ENCODE measurements around the gene KRTAP5-4. TPM values are rescaled to one million over a fixed set of nuclear protein-coding genes. Genes with fewer than 3 reads are reported as not detected.
"Not testable (repeated sequence)": the region's sequence is repeated elsewhere in the genome, so short reads cannot be mapped to it uniquely, and the experiment has no call there.

KRTAP5-4 gene
- total RNA-seq, 1 donor from 2014 or later, result not detected

DNA sequence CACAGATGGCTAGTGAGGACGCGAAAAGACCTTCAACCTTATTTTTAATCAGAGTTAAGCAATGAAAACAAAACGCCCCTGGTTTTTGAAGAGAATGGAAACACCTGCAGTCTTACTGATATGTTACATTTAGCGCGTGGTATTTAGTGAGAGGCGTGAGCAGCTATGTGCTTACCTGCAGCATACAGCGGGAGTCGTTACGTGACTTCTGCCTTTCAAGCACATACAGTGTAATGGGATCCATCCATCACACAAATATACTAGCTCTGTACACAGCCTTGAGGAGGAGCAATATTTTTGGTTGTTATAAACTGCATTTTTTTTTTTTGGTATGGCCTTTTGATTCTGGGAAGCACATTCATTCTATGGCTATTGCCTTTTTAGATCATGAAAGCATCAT, 29.3 kb downstream of the KRTAP5-4 start:
- Mint-ChIP-seq H3K27me3 (ENCODE audit: unreplicated experiment) (peaks cover 7% of the 10 kb centered on the region), H3K4me1 (ENCODE audit: low read depth, unreplicated experiment) (peaks cover 9% of the 10 kb centered on the region), H3K36me3 (ENCODE audit: unreplicated experiment) (peaks cover 11% of the 10 kb centered on the region), H3K27ac (ENCODE audit: unreplicated experiment) (no peak overlapping the region), H3K9me3 (ENCODE audit: unreplicated experiment) (peaks cover 2% of the 10 kb centered on the region), H3K4me3 (ENCODE audit: unreplicated experiment) (no peak overlapping the region)
- no peak for TF ChIP-seq CTCF (IDR thresholded peaks at IDR 0.05; ENCODE audit: partially characterized antibody, unreplicated experiment)
- DNase-seq, result no peak

DNA sequence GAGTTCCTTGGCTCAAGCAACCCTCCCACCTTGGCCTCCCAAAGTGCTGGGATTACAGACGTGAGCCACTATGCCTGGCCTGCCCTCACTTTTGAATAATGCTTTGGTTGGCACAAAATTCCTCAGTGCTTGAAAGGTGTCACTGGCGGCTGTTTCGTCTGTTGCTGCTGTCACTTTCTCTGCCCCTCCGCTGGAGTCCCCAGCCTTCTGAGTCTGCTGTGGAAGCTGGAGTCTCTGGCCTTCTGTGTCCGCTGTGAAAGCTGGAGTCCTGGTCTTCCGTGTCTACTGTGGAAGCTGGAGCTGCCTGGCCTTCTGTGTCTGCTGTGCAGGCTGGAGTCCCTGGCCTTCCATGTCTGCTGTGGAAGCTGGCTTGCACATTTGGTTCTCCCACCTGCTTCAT, 31.9 kb downstream of the KRTAP5-4 start:
- TF ChIP-seq CTCF (IDR thresholded peaks at IDR 0.05; ENCODE audit: partially characterized antibody, unreplicated experiment), result no peak
- H3K27me3 Mint-ChIP-seq (ENCODE audit: unreplicated experiment), result peaks cover 3% of the 10 kb centered on the region
- DNase-seq, result no peak
- H3K36me3 Mint-ChIP-seq (ENCODE audit: unreplicated experiment), result peaks cover 4% of the 10 kb centered on the region
- no peak overlapping the region for H3K27ac Mint-ChIP-seq (ENCODE audit: unreplicated experiment)
- H3K4me1 Mint-ChIP-seq (ENCODE audit: low read depth, unreplicated experiment), result peaks cover 13% of the 10 kb centered on the region
- H3K4me3 Mint-ChIP-seq (ENCODE audit: unreplicated experiment), result no peak overlapping the region
- no peaks in the 10 kb centered on the region for H3K9me3 Mint-ChIP-seq (ENCODE audit: unreplicated experiment)

- H3K36me3 Mint-ChIP-seq (ENCODE audit: unreplicated experiment); DNase-seq; H3K27me3 Mint-ChIP-seq (ENCODE audit: unreplicated experiment); H3K27ac Mint-ChIP-seq (ENCODE audit: unreplicated experiment); H3K9me3 Mint-ChIP-seq (ENCODE audit: unreplicated experiment): not testable (repeated sequence)
- H3K4me3 Mint-ChIP-seq (ENCODE audit: unreplicated experiment), result peak overlapping the region; percentile 50
- peaks cover 13% of the 10 kb centered on the region for H3K4me1 Mint-ChIP-seq (ENCODE audit: low read depth, unreplicated experiment)
These were observed 32.6 kb downstream of the KRTAP5-4 start for GRCh38 chr11:1589191-1589963.

DNA sequence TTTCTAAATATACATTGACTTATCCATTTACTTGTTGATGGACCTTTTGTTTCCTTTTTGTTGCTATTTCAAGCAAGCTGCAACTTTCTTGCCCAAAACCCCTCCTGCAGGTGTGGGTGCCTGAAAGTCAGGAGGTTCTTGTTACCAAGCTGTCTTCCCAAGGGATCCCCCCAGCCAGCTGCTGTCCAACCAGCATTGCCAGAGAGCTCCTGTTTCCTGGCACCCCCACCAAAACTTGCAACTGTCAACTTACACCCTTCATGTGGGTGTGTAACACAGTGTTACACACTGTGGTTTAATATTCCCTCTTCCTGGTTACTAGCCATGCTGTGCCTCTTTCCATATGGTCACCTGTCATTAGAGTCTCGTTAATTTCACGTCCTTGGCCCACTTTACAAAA, 35.2 kb downstream of the KRTAP5-4 start:
- peaks cover 5% of the 10 kb centered on the region for H3K27me3 Mint-ChIP-seq (ENCODE audit: unreplicated experiment)
- H3K9me3 Mint-ChIP-seq (ENCODE audit: unreplicated experiment), result peaks cover 3% of the 10 kb centered on the region
- no peak overlapping the region for H3K4me3 Mint-ChIP-seq (ENCODE audit: unreplicated experiment)
- no peak overlapping the region for H3K27ac Mint-ChIP-seq (ENCODE audit: unreplicated experiment)
- H3K4me1 Mint-ChIP-seq (ENCODE audit: low read depth, unreplicated experiment), result peaks cover 19% of the 10 kb centered on the region
- DNase-seq, result no peak
- no peak for TF ChIP-seq CTCF (IDR thresholded peaks at IDR 0.05; ENCODE audit: partially characterized antibody, unreplicated experiment)
- H3K36me3 Mint-ChIP-seq (ENCODE audit: unreplicated experiment), result peaks cover 12% of the 10 kb centered on the region

DNA sequence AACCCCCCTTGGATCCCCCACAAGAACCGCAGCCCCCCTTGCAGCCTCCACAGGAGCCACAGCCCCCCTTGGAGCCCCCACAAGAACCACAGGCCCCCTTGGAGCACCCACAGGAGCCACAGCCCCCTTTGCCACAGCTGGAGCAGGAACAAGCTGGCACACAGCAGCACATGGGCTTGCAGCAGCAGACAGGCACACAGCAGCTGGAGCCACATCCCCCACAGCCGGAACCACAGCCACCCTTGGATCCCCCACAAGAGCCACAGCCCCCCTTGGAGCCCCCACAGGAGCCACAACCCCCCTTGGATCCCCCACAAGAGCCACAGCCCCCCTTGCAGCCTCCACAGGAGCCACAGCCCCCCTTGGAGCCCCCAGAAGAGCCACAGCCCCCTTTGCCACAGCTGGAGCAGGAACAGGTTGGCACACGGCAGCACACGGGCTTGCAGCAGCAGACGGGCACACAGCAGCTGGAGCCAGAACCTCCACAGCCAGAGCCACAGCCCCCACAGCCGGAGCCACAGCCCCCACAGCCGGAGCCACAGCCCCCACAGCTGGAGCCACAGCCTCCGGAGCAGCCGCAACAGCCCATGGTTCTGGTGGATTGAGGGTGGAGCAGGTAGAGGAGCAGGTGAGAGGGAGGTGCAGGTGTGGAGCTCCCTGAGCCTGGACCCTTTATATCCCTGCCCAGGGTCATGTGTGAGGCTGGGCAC, 37.1 kb downstream of the KRTAP5-4 start, which contains the start of gene KRTAP5-1:
KRTAP5-1 (minus strand) TSS at position 623 of the 710 bp plus-strand sequence; CDS start at position 589, 34 bp downstream.
- not testable (repeated sequence) for H3K4me3 Mint-ChIP-seq (ENCODE audit: unreplicated experiment); H3K9me3 Mint-ChIP-seq (ENCODE audit: unreplicated experiment); DNase-seq; H3K27ac Mint-ChIP-seq (ENCODE audit: unreplicated experiment); H3K27me3 Mint-ChIP-seq (ENCODE audit: unreplicated experiment)
- H3K4me1 Mint-ChIP-seq (ENCODE audit: low read depth, unreplicated experiment), result peaks cover 19% of the 10 kb centered on the region
- H3K36me3 Mint-ChIP-seq (ENCODE audit: unreplicated experiment), result peaks cover 23% of the 10 kb centered on the region

DNA sequence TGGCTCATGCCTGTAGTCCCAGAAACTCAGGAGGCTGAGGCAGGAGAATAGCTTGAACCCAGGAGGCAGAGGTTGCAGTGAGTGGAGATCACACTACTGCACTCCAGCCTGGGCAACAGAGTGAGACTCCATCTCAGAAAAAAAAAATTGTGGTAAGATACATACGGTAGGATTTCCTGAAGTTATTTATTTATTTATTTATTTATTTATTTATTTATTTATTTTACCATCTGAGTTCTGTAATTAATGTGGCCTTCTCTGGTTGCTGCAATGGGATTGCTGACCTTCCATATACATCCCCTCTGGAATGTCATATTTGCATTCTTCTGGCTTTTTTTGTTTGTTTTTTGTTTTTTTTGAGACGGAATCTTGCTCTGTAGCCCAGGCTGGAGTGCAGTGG, 39.0 kb downstream of the KRTAP5-4 start:
- Mint-ChIP-seq H3K9me3 (ENCODE audit: unreplicated experiment) (peaks cover 13% of the 10 kb centered on the region), H3K36me3 (ENCODE audit: unreplicated experiment) (peaks cover 31% of the 10 kb centered on the region)
- not testable (repeated sequence) for H3K4me1 Mint-ChIP-seq (ENCODE audit: low read depth, unreplicated experiment); H3K27me3 Mint-ChIP-seq (ENCODE audit: unreplicated experiment); H3K4me3 Mint-ChIP-seq (ENCODE audit: unreplicated experiment); H3K27ac Mint-ChIP-seq (ENCODE audit: unreplicated experiment); DNase-seq

Measured in glutamatergic neuron (in vitro differentiated cells).